ENCODE measurements around the gene TNFRSF12A. TPM values are rescaled to one million over a fixed set of nuclear protein-coding genes. Genes with fewer than 3 reads are reported as not detected.
"Not testable (repeated sequence)": the region's sequence is repeated elsewhere in the genome, so short reads cannot be mapped to it uniquely, and the experiment has no call there.

TNFRSF12A gene
- polyA plus RNA-seq, 1 experiment, result 282 TPM

DNA sequence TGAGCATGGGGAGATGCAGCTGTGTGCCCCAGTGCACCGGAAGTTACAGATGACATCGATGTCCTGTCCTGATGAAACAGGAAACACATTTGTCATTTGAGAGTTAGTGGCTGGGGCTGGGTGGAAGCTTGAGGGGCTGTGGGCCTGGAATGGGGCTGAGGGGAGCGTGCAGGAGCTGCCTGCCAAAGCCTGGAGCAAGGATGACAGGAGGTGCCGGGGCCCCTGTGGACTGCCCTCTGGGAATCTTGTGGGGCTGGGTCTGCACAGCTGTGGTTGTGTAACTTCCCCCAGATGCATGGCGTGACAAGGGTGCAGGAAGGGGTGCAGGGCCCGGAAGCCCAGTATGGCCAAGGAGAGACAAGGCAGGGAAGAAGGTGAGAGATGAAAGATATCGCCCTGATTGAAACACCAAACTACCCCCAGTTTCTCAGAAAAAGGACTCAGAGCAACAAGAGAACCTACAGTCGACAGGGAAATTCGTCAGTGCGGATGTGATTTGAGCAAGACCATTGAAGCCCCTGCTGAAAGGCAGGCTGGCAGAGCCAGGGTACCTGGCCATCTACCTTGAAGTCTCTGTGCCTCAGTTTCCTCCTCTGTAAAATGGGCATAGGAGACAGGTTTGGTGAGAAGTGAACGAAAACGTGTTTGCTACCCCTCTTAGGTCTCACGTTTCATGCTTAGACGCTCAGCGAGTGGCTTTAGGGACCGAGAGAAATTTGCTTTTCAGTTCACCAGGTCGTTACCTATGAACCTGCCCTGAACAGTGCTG lies 35.0 kb downstream of the TNFRSF12A start:
- ChIA-PET POLR2A (no interaction called here), CTCF (interaction anchor here (0.6 kb wide), 1 partner anchor 1470 kb away, joined by 3 read pairs; no protein-coding TSS in a partner anchor)
- DNase-seq (ENCODE audit: low read depth), result no peak
- peaks cover 1% of the 10 kb centered on the region for H3K27me3 ChIP-seq (ENCODE audit: control insufficient read depth, insufficient read depth, low read length)
- no peak for TF ChIP-seq CTCF (IDR thresholded peaks at IDR 0.05; ENCODE audit: insufficient read depth, low read depth, low read length)
- no peaks in the 10 kb centered on the region for H3K36me3 ChIP-seq (ENCODE audit: control insufficient read depth, insufficient read depth, low read length)
- no peak overlapping the region for H3K4me3 ChIP-seq (ENCODE audit: low read depth, low read length)

GRCh38 chr16:3055734-3056115 lies 35.6 kb downstream of the TNFRSF12A start:
- H3K36me3 ChIP-seq (ENCODE audit: control insufficient read depth, insufficient read depth, low read length); H3K27me3 ChIP-seq (ENCODE audit: control insufficient read depth, insufficient read depth, low read length); DNase-seq (ENCODE audit: low read depth); H3K4me3 ChIP-seq (ENCODE audit: low read depth, low read length); POLR2A ChIA-PET: not testable (repeated sequence)
- CTCF ChIA-PET, result interaction anchor here (0.6 kb wide), 1 partner anchor 1470 kb away, joined by 3 read pairs; no protein-coding TSS in a partner anchor

GRCh38 chr16:3056336-3057180 lies 36.4 kb downstream of the TNFRSF12A start:
- Histone ChIP-seq H3K27me3 (ENCODE audit: control insufficient read depth, insufficient read depth, low read length) (no peaks in the 10 kb centered on the region; the same call in 1 of the 2 replicates), H3K36me3 (ENCODE audit: control insufficient read depth, insufficient read depth, low read length) (no peaks in the 10 kb centered on the region), H3K4me3 (ENCODE audit: low read depth, low read length) (no peak overlapping the region)
- DNase-seq (ENCODE audit: low read depth), result no peak
- POLR2A ChIA-PET, result no interaction called here
- CTCF ChIA-PET, result interaction anchor here (1.0 to 1.3 kb wide), 2 partner anchors 23 to 25 kb away, joined by 4 to 5 read pairs; no protein-coding TSS in a partner anchor
- TF ChIP-seq CTCF (IDR thresholded peaks at IDR 0.05; ENCODE audit: insufficient read depth, low read depth, low read length), result no peak

DNA sequence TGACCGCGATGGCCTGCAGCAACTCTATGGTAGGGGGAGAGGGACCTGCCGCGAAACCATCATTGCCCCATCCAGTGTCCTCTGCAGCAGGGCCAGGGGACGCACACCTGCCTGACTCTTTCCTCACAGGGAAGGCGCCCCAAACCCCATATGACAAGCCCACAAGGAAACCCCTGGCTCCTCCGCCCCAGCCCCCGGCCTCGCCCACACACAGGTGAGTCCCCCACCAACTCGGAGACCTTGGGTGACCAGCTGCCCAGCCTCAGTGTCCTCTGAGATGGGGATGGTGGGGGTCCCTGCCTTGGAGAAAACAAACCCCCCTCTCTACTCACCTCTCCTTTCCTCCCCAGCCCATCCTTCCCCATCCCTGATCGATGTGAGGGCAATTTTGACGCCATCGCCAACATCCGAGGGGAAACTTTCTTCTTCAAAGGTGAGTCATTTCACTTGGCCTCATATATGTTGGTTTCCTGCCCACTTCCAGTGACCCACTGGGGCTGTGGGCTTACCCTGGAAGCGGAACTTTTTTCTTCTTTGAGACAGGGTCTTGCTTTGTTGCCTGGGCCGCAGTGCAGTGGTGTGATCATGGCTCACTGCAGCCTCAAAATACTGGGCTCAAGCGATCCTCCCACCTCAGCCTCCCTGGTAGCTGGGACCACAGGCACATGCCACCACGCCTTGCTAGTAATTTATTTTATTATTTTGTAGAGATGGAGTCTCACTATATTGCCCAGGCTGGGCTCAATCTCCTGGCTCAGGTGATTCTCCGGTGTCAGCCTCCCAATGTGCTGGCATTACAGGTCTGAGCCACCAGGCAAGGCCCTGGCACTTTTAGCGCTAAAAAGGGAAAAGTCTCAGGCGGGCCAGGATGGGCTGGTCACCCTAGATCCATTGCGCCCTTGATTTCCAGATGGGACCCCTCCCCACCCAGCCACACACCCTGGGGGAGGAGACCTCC lies 37.3 kb downstream of the TNFRSF12A start:
- CTCF ChIA-PET, result interaction anchor here (1.0 to 3.1 kb wide), 14 partner anchors 8 to 112 kb away, joined by 3 to 56 read pairs (median 8); partner anchors contain the start of genes ZNF213 and ZSCAN10
- Histone ChIP-seq H3K36me3 (ENCODE audit: control insufficient read depth, insufficient read depth, low read length) (no peaks in the 10 kb centered on the region), H3K4me3 (ENCODE audit: low read depth, low read length) (peak overlapping the region; percentile 98; the same call in 1 of the 2 replicates)

More for the DNA sequence above, 37.3 kb downstream of the TNFRSF12A start:
- TF ChIP-seq CTCF (IDR thresholded peaks at IDR 0.05; ENCODE audit: insufficient read depth, low read depth, low read length), result no peak
- DNase-seq (ENCODE audit: low read depth), result no peak
- H3K27me3 ChIP-seq (ENCODE audit: control insufficient read depth, insufficient read depth, low read length), result no peaks in the 10 kb centered on the region
- POLR2A ChIA-PET, result no interaction called here
